Measurements from ENCODE around the gene GPATCH11. TPM values are rescaled to one million over a fixed set of nuclear protein-coding genes. Genes with fewer than 3 reads are reported as not detected.
A peak's percentile ranks its signal among the peaks of the same experiment; 100 is the strongest.

GPATCH11 gene
- total and polyA plus RNA-seq, 2 of the 4 experiments (the other 2 are of a cell fraction): 3.9 to 4.7 TPM

DNA sequence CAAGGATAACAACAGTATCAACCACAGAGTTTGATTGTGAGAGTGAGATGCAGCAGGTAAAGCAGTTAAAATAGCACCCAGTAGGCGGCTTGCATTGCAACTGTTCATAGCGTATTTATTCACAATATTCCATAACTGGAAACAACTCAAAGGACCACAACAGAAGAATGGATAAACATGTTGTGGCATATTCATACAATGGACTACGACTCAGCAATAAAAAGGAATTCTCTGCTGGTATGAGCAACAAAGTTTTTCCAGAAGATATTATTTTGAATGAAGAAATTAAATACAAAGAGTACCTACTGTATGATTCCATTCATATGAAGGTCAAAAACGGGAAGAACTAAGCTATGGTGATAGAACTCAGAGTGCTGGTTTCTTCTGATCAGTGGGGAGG is 25.2 kb downstream of the GPATCH11 start:
- Histone ChIP-seq H3K9ac (ENCODE audit: low read depth, low read length) (no peak overlapping the region), H3K27ac (ENCODE audit: insufficient read depth, low read length) (no peak overlapping the region), H2AFZ (replicated peaks; ENCODE audit: low read length, poor library complexity) (no peak overlapping the region), H2AK5ac (ENCODE audit: low read depth, low read length) (no peak overlapping the region), H3K36me3 (ENCODE audit: control insufficient read depth, insufficient read depth, low read length) (peaks cover 20% of the 10 kb centered on the region), H3K23ac (ENCODE audit: low read depth, low read length) (no peak overlapping the region), H3K79me1 (ENCODE audit: low read depth in 1 of 2, low read length in 2 of 2) (peaks cover 0 to 4% of the 10 kb centered on the region in 2 experiments; a peak in 1 of 4 replicates), H3K9me1 (ENCODE audit: insufficient read depth, low read length) (no peaks in the 10 kb centered on the region; the same call in 1 of the 2 replicates), H3K4ac (ENCODE audit: low read depth, low read length) (no peak overlapping the region), H2AK9ac (replicated peaks; ENCODE audit: low read depth, low read length, poor library complexity) (no peak overlapping the region), H2BK20ac (ENCODE audit: low read depth, low read length) (no peak overlapping the region), H2BK15ac (ENCODE audit: low read depth, low read length) (no peak overlapping the region), H3K27me3 (ENCODE audit: control insufficient read depth, insufficient read depth, low read length) (no peaks in the 10 kb centered on the region), H4K91ac (ENCODE audit: insufficient read depth, low read depth, low read length) (no peak overlapping the region), H3K56ac (ENCODE audit: extremely low read depth, insufficient read depth, low read length) (no peak overlapping the region), H3K4me1 (ENCODE audit: control insufficient read depth, insufficient read depth, low read length) (no peaks in the 10 kb centered on the region), H2BK120ac (ENCODE audit: low read depth, low read length) (no peak overlapping the region), H3K9me3 (ENCODE audit: control insufficient read depth, insufficient read depth, low read length) (no peaks in the 10 kb centered on the region), H4K20me1 (ENCODE audit: insufficient read depth, low read length) (no peaks in the 10 kb centered on the region), H3K4me3 (ENCODE audit: insufficient read depth, low read depth, low read length) (no peak overlapping the region), H3K18ac (ENCODE audit: low read depth, low read length) (no peak overlapping the region), H3K14ac (replicated peaks; ENCODE audit: low read depth, low read length) (no peak overlapping the region), H4K8ac (ENCODE audit: low read depth in 2 of 2, low read length in 2 of 2) (no peak overlapping the region), H2BK5ac (ENCODE audit: low read depth, low read length, poor library complexity, severe bottlenecking) (no peak overlapping the region), H3K4me2 (ENCODE audit: low read depth, low read length) (no peak overlapping the region), H4K5ac (ENCODE audit: low read depth, low read length) (no peak overlapping the region)
- DNase-seq (peak; percentile 6), ATAC-seq (ENCODE audit: low read depth) (no peak)
- dilution Hi-C loops (cut with HindIII; ENCODE audit: low sequenced_read_pairs, unreplicated experiment): no loop called here
- no peak for TF ChIP-seq RFX5 (IDR thresholded peaks at IDR 0.05; ENCODE audit: low read depth, low read length)
- peak; percentile 65 for TF ChIP-seq NFE2L2 (IDR thresholded peaks at IDR 0.05; ENCODE audit: low read depth, low read length)
- intact Hi-C loops (cut with micrococcal nuclease): no loop called here
- POLR2A ChIA-PET (ENCODE audit: unreplicated experiment): no interaction called here
- in situ Hi-C loops (cut with MboI; ENCODE audit: low sequenced_read_pairs): no loop called here
- BruUV-seq (replicated peaks): no TSS peak
- no CpG with 5 or more reads among the region's 4 CpGs for WGBS, 2 experiments (ENCODE audit: extremely low coverage in 2 of 2, insufficient read length in 1 of 2)
- CTCF ChIA-PET: no interaction called here

Data from IMR-90 (cell line).